Hematopoietic multipotent progenitor cell treated with erythropoietin and hydrocortisone succinate and interleukin-3 and kit ligand, for 15 days (in vitro differentiated cells): ENCODE results near the gene ERCC2.
"Not testable (repeated sequence)": the region's sequence is repeated elsewhere in the genome, so short reads cannot be mapped to it uniquely, and the experiment has no call there.

Experiments used
- DNase-seq: peaks from one replicate; pipeline ENCODE4 v3.0.0-alpha.2; 2015; ENCODE audit warnings: low spot score

The ERCC2 gene

GRCh38 chr19:45370410-45371204 lies at the start of gene ERCC2:
Gene ERCC2, minus strand, starts transcription at chr19:45370573. Its CDS starts 33 bp downstream, at chr19:45370540.
- peak; percentile 99 for DNase-seq

GRCh38 chr19:45419895-45420294 lies 49.5 kb upstream of the ERCC2 start:
- no peak for DNase-seq

- no peak for DNase-seq
Measured at GRCh38 chr19:45419396-45419795, 49.0 kb upstream of the ERCC2 start.

GRCh38 chr19:45418802-45419201 lies 48.4 kb upstream of the ERCC2 start:
- no peak for DNase-seq

GRCh38 chr19:45417151-45417550 lies 46.8 kb upstream of the ERCC2 start:
- no peak for DNase-seq

GRCh38 chr19:45414468-45414867 lies 44.1 kb upstream of the ERCC2 start:
- no peak for DNase-seq

- DNase-seq = no peak
Measured at GRCh38 chr19:45413497-45413896, 43.1 kb upstream of the ERCC2 start.

- DNase-seq = not testable (repeated sequence)
Measured at GRCh38 chr19:45410330-45410729, 40.0 kb upstream of the ERCC2 start.

- DNase-seq = no peak
Measured at GRCh38 chr19:45409557-45409920, 39.2 kb upstream of the ERCC2 start.

GRCh38 chr19:45408830-45409556 lies 38.6 kb upstream of the ERCC2 start:
- no peak for DNase-seq

GRCh38 chr19:45408121-45408520 lies 37.7 kb upstream of the ERCC2 start:
- no peak for DNase-seq

- not testable (repeated sequence) for DNase-seq
Measured at GRCh38 chr19:45407585-45407984, 37.2 kb upstream of the ERCC2 start.

GRCh38 chr19:45407091-45407375 lies 36.7 kb upstream of the ERCC2 start:
- DNase-seq = no peak

GRCh38 chr19:45406226-45407090 lies 36.1 kb upstream of the ERCC2 start, which contains the start of gene POLR1G:
Gene POLR1G, plus strand, starts transcription at chr19:45406644. Its CDS starts 53 bp downstream, at chr19:45406697.
- DNase-seq = peak; percentile 87

GRCh38 chr19:45405435-45406225 lies 35.3 kb upstream of the ERCC2 start:
- DNase-seq = peak; percentile 79

- no peak for DNase-seq
Measured at GRCh38 chr19:45404557-45405434, 34.4 kb upstream of the ERCC2 start, which contains the start of gene PPP1R13L. Gene PPP1R13L, minus strand, starts transcription at chr19:45405069. Its CDS starts 6,751 bp downstream, at chr19:45398318.

- peak; percentile 65 for DNase-seq
Measured at GRCh38 chr19:45403781-45404556, 33.6 kb upstream of the ERCC2 start.

- no peak for DNase-seq
Measured at GRCh38 chr19:45403272-45403671, 32.9 kb upstream of the ERCC2 start.

- peak; percentile 18 for DNase-seq
Measured at GRCh38 chr19:45402298-45403061, 32.1 kb upstream of the ERCC2 start.
